Psoas muscle (tissue), 8 donors: ENCODE results near the gene PDIA3. TPM values are rescaled to one million over a fixed set of nuclear protein-coding genes. Genes with fewer than 3 reads are reported as not detected.

Experiments
- ATAC-seq, 4 donors: fragments of 200-7000 bp; cut with Tn5 transposase; one replicate each; pipeline ENCODE4 v1.9.1; 2020; ENCODE audit warnings: moderate library complexity in 3 of 4, mild to moderate bottlenecking in 2 of 4
- DNase-seq, 2 donors: peaks; one replicate each; pipeline ENCODE4 v3.0.0-alpha.2; 2020
- H3K27ac ChIP-seq: fragments of 200-600 bp; one replicate; pipeline ENCODE4 v1.8.0; 2022
- H3K27me3 ChIP-seq, 3 donors: fragments of 200-600 bp in 1 of 3; one replicate each; pipeline versions ENCODE4 v1.6.1 to v1.8.0; 2013 to 2022; ENCODE audit warnings: low read length in 2 of 3, mild to moderate bottlenecking in 2 of 3, moderate library complexity in 1 of 3; ENCODE audit not compliant: insufficient read depth in 3 of 3
- H3K36me3 ChIP-seq, 2 donors: fragments of 200-600 bp in 1 of 2; one replicate each; pipeline versions ENCODE4 v1.6.1 to v1.8.0; 2013 to 2022; ENCODE audit warnings: low read depth in 1 of 2, mild to moderate bottlenecking in 1 of 2, moderate library complexity in 1 of 2; ENCODE audit not compliant: insufficient read depth in 1 of 2
- H3K4me1 ChIP-seq: fragments of 200-600 bp; one replicate; pipeline ENCODE4 v1.8.0; 2022
- H3K4me3 ChIP-seq: fragments of 200-600 bp; one replicate; pipeline ENCODE4 v1.8.0; 2022; ENCODE audit warnings: mild to moderate bottlenecking
- H3K9me3 ChIP-seq: fragments of 200-600 bp; one replicate; pipeline ENCODE4 v1.8.0; 2022
- WGBS, 3 donors: extraction: QIAGEN DNeasy Blood & Tissue Kit; methylation state at CpG; one replicate each; pipeline versions ENCODE4 v1.1.6 to v1.1.7; 2013; 5-methylcytosine and 5-hydroxymethylcytosine counted together
- intact Hi-C, 2 donors: fragments of 100-400 bp; cut with DNase I; formaldehyde crosslinking; loops; one replicate each; pipeline versions ENCODE4 v1.11.0 to v1.14.2; 2022
- polyA plus RNA-seq, 3 donors: library from polyadenylated mRNA; stranded (reverse); fragments of 200-250 nt; gene quantifications; one replicate each; pipeline ENCODE4 v1.2.3, GENCODE V29; 2013
- total RNA-seq, 4 donors: library from RNA; stranded (reverse); fragmentation: NEBNext Ultra II Directional in 2 of 4; extraction: Animal tissue kit (Norgen Biotek cat#: 25700) in 2 of 4; gene quantifications; one replicate each; pipeline versions ENCODE4 v1.2.1 to v1.2.4, GENCODE V29; 2021 to 2023
- TF ChIP-seq, protein P1 (sequence below): fragments of 200-600 bp; IDR thresholded peaks from one replicate; pipeline ENCODE4 v1.8.0; 2022; ENCODE audit warnings: antibody characterized with exemption
- donor health status: healthy with polysubstance abuse.
- donor health status: DM: no; HTN: no; CAD: no; lungs with moderate emphysema.
- donor health status: Bipolar disorder and iron deficiency.
- donor health status: healthy.
- donor health status: DM: yes; HTN: yes; CAD: no.
- donor health status: DM: no; HTN: no; CAD: no.
- donor health status: DM: no; HTN: no; CAD: no.
- donor health status: DM: yes; HTN: yes; CAD: no.

PDIA3 gene
- total and polyA plus RNA-seq, 7 donors, result 48.0 to 89.0 (median 62.1) TPM

DNA sequence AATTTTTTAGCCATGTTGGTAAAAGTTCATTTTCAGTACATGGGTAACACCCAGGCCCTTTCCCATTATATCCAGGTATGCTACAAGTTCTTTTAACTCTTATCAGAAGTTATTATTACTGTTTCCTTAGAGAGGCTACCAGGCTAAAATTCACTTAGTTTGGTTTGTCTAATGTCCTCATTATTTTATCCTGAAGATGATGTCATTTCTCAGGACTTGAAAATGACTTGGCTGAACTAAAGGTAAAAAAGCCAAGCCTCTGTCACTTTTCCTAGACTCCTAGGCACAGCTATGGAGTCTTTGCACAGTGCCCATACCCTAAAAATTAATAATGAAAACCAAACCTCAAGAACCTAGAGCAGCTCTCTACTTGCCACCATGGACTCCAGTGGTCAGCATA is 26.4 kb downstream of the PDIA3 start:
- ATAC-seq (no peak), DNase-seq (no peak)
- Histone ChIP-seq H3K27me3 (no peaks in the 10 kb centered on the region), H3K9me3 (no peaks in the 10 kb centered on the region), H3K27ac (no peak overlapping the region), H3K4me1 (no peaks in the 10 kb centered on the region), H3K36me3 (peaks cover 11 to 67% of the 10 kb centered on the region in 2 donors), H3K4me3 (no peak overlapping the region)
- intact Hi-C loops, result no loop called here
- TF ChIP-seq, protein P1, sequence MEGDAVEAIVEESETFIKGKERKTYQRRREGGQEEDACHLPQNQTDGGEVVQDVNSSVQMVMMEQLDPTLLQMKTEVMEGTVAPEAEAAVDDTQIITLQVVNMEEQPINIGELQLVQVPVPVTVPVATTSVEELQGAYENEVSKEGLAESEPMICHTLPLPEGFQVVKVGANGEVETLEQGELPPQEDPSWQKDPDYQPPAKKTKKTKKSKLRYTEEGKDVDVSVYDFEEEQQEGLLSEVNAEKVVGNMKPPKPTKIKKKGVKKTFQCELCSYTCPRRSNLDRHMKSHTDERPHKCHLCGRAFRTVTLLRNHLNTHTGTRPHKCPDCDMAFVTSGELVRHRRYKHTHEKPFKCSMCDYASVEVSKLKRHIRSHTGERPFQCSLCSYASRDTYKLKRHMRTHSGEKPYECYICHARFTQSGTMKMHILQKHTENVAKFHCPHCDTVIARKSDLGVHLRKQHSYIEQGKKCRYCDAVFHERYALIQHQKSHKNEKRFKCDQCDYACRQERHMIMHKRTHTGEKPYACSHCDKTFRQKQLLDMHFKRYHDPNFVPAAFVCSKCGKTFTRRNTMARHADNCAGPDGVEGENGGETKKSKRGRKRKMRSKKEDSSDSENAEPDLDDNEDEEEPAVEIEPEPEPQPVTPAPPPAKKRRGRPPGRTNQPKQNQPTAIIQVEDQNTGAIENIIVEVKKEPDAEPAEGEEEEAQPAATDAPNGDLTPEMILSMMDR, result no peak

DNA sequence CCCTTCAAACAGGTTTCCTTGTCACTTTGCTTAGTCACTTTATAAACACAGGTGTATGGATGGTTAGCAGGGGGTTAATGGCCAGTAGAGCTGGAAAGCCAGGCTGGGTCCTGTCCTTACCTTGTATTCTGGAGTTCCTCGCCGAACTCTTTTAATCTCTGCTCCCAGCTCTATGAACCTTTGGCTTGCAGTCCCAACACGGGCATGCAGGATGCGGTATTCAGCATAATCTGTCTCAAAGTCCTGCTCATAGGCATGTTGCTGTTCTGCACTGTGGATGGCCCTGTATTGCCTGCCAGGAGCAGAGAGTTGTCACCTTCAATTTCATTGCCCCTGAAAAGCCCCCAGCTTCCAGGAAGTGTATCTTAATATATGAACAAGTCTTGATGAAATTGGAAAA is 27.8 kb downstream of the PDIA3 start:
- Histone ChIP-seq H3K4me3 (no peak overlapping the region), H3K27ac (peak overlapping the region; percentile 9), H3K4me1 (peaks cover 4% of the 10 kb centered on the region), H3K36me3 (peaks cover 5 to 52% of the 10 kb centered on the region in 2 donors), H3K9me3 (no peaks in the 10 kb centered on the region), H3K27me3 (no peaks in the 10 kb centered on the region)
- TF ChIP-seq, protein P1, result no peak
- 56 to 65% (median 59%) methylated on average over 4 of the region's 4 CpGs for whole genome bisulfite sequencing, 3 donors
- DNase-seq (no peak), ATAC-seq (no peak)
- intact Hi-C loops, result no loop called here

DNA sequence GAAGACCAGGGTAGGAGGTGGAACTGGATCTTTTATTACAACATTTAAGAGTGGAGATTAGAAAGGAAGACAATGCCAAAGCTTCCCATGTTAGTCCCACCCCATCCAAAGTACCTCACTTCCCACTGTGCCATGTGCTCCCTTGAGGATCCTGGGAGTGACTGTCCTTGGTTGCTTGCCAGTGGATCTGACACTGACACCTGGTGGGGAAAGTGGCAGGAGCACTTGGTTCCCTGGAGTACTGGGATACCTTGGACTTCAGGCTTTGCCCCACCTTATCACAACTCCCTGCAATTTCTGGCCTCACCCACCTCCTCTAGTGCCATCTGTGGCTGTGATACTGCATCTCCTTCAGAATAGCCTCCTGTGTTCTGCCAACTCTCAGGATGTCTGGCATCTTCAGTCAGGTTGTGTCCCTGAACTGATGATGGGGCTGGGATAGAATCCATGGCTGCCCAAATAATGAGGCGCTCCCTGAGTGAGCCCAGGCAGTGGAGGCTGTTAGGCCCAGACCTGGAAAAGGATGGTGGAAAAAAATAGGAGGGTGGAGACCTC is 29.2 kb downstream of the PDIA3 start:
- WGBS, 3 donors, result 95 to 100% (median 95%) methylated on average over 1 of the region's 1 CpG
- no peaks in the 10 kb centered on the region for H3K27me3 ChIP-seq
- H3K4me1 ChIP-seq, result peaks cover 4% of the 10 kb centered on the region
- intact Hi-C loops, result no loop called here
- no peak overlapping the region for H3K4me3 ChIP-seq
- H3K9me3 ChIP-seq, result no peaks in the 10 kb centered on the region
- peak overlapping the region; percentile 74 for H3K27ac ChIP-seq
- peaks cover 5 to 38% of the 10 kb centered on the region in 2 donors for H3K36me3 ChIP-seq
- peak; percentile 33 to 66 for DNase-seq
- TF ChIP-seq, protein P1, result peak; percentile 18
- ATAC-seq, result peak; percentile 50 to 67 (median 59)

DNA sequence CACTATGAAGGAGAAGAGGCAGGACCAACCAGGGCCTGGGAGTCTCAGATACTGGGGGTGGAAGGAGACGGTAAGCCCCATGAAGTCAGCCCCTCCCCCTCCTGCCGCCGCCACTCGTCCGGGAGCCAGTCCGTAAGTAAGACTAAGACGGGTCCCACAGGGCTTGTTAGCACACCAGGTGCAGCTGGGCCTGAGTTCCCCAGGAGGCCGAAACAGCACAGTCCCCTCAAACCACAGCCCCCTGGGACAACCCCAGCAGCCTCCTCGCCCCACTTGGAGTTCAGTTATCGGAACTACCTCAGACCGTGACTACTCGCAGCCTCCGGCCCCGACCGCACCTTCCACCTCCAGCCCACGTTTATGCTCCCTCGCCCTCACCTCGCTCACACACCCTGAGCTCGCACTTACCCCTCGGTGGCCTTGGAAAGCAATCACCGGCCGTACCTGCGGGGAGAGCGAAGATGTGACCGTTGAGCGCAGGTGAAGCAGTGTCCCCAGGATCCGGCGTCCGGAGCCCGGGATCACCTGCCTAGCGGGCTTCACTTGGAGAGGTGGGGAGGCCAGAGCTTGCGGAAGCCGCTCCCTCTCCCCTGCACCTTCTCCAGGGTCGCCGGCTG is 30.0 kb downstream of the PDIA3 start:
- 38 to 44% (median 44%) methylated on average over 35 of the region's 35 CpGs for WGBS, 3 donors
- Histone ChIP-seq H3K4me3 (peak overlapping the region; percentile 78), H3K4me1 (peaks cover 4% of the 10 kb centered on the region), H3K27me3 (no peaks in the 10 kb centered on the region), H3K9me3 (no peaks in the 10 kb centered on the region), H3K36me3 (peaks cover 5 to 31% of the 10 kb centered on the region in 2 donors), H3K27ac (peak overlapping the region; percentile 74)
- ATAC-seq, result peak; percentile 6 to 28 (median 14)
- TF ChIP-seq, protein P1, result no peak
- intact Hi-C loops, result no loop called here
- DNase-seq, result peak in 1 of 2 donors; percentile 18
